Psoas muscle (tissue), 8 donors: ENCODE results near the gene HIRA. TPM values are rescaled to one million over a fixed set of nuclear protein-coding genes. Genes with fewer than 3 reads are reported as not detected.

ENCODE experiments used
- ATAC-seq, 4 donors: fragments of 200-7000 bp; cut with Tn5 transposase; one replicate each; pipeline ENCODE4 v1.9.1; 2020; ENCODE audit warnings: moderate library complexity in 3 of 4, mild to moderate bottlenecking in 2 of 4
- DNase-seq, 2 donors: peaks; one replicate each; pipeline ENCODE4 v3.0.0-alpha.2; 2020
- H3K27ac ChIP-seq: fragments of 200-600 bp; one replicate; pipeline ENCODE4 v1.8.0; 2022
- H3K27me3 ChIP-seq, 3 donors: fragments of 200-600 bp in 1 of 3; one replicate each; pipeline versions ENCODE4 v1.6.1 to v1.8.0; 2013 to 2022; ENCODE audit warnings: low read length in 2 of 3, mild to moderate bottlenecking in 2 of 3, moderate library complexity in 1 of 3; ENCODE audit not compliant: insufficient read depth in 3 of 3
- H3K36me3 ChIP-seq, 2 donors: fragments of 200-600 bp in 1 of 2; one replicate each; pipeline versions ENCODE4 v1.6.1 to v1.8.0; 2013 to 2022; ENCODE audit warnings: low read depth in 1 of 2, mild to moderate bottlenecking in 1 of 2, moderate library complexity in 1 of 2; ENCODE audit not compliant: insufficient read depth in 1 of 2
- H3K4me1 ChIP-seq: fragments of 200-600 bp; one replicate; pipeline ENCODE4 v1.8.0; 2022
- H3K4me3 ChIP-seq: fragments of 200-600 bp; one replicate; pipeline ENCODE4 v1.8.0; 2022; ENCODE audit warnings: mild to moderate bottlenecking
- H3K9me3 ChIP-seq: fragments of 200-600 bp; one replicate; pipeline ENCODE4 v1.8.0; 2022
- CTCF ChIP-seq: fragments of 200-600 bp; IDR thresholded peaks from one replicate; pipeline ENCODE4 v1.8.0; 2022; ENCODE audit warnings: antibody characterized with exemption
- WGBS, 3 donors: extraction: QIAGEN DNeasy Blood & Tissue Kit; methylation state at CpG; one replicate each; pipeline versions ENCODE4 v1.1.6 to v1.1.7; 2013; 5-methylcytosine and 5-hydroxymethylcytosine counted together
- intact Hi-C, 2 donors: fragments of 100-400 bp; cut with DNase I; formaldehyde crosslinking; loops; one replicate each; pipeline versions ENCODE4 v1.11.0 to v1.14.2; 2022
- polyA plus RNA-seq, 3 donors: library from polyadenylated mRNA; stranded (reverse); fragments of 200-250 nt; gene quantifications; one replicate each; pipeline ENCODE4 v1.2.3, GENCODE V29; 2013
- total RNA-seq, 4 donors: library from RNA; stranded (reverse); fragmentation: NEBNext Ultra II Directional in 2 of 4; extraction: Animal tissue kit (Norgen Biotek cat#: 25700) in 2 of 4; gene quantifications; one replicate each; pipeline versions ENCODE4 v1.2.1 to v1.2.4, GENCODE V29; 2021 to 2023
- donor health status: healthy with polysubstance abuse.
- donor health status: DM: no; HTN: no; CAD: no; lungs with moderate emphysema.
- donor health status: Bipolar disorder and iron deficiency.
- donor health status: healthy.
- donor health status: DM: yes; HTN: yes; CAD: no.
- donor health status: DM: no; HTN: no; CAD: no.
- donor health status: DM: no; HTN: no; CAD: no.
- donor health status: DM: yes; HTN: yes; CAD: no.

The HIRA gene
- total and polyA plus RNA-seq, 7 donors: 12.3 to 32.7 (median 17.2) TPM

- Histone ChIP-seq H3K9me3 (no peaks in the 10 kb centered on the region), H3K4me1 (no peaks in the 10 kb centered on the region), H3K27me3 (no peaks in the 10 kb centered on the region), H3K36me3 (peaks cover 24 to 100% of the 10 kb centered on the region in 2 donors), H3K4me3 (no peak overlapping the region), H3K27ac (no peak overlapping the region)
- TF ChIP-seq CTCF: no peak
- DNase-seq: no peak
- no peak for ATAC-seq
- intact Hi-C loops: no loop called here
- 87 to 92% (median 92%) methylated on average over 4 of the region's 4 CpGs for WGBS, 3 donors
These were observed 33.4 kb upstream of the HIRA start for GRCh38 chr22:19464975-19465374.

GRCh38 chr22:19464546-19464945, 33.0 kb upstream of the HIRA start:
- TF ChIP-seq CTCF: no peak
- no peak for ATAC-seq
- Histone ChIP-seq H3K4me3 (no peak overlapping the region), H3K4me1 (no peaks in the 10 kb centered on the region), H3K36me3 (peaks cover 23 to 100% of the 10 kb centered on the region in 2 donors), H3K27ac (no peak overlapping the region), H3K9me3 (no peaks in the 10 kb centered on the region), H3K27me3 (no peaks in the 10 kb centered on the region)
- no peak for DNase-seq
- intact Hi-C loops: no loop called here
- WGBS, 3 donors: 71 to 91% (median 73%) methylated on average over 1 of the region's 1 CpG

- 54 to 72% (median 70%) methylated on average over 7 of the region's 7 CpGs for WGBS, 3 donors
- H3K9me3 ChIP-seq: no peaks in the 10 kb centered on the region
- H3K27ac ChIP-seq: no peak overlapping the region
- no peak overlapping the region for H3K4me3 ChIP-seq
- H3K4me1 ChIP-seq: no peaks in the 10 kb centered on the region
- peak in 3 of 4 donors; percentile 11 to 57 (median 41) for ATAC-seq
- H3K36me3 ChIP-seq: peaks cover 20 to 100% of the 10 kb centered on the region in 2 donors
- intact Hi-C loops: no loop called here
- H3K27me3 ChIP-seq: no peaks in the 10 kb centered on the region
- peak; percentile 36 to 82 for DNase-seq
- no peak for TF ChIP-seq CTCF
These were observed 32.2 kb upstream of the HIRA start for GRCh38 chr22:19463491-19464469.

GRCh38 chr22:19463008-19463407, 31.5 kb upstream of the HIRA start:
- H3K4me1 ChIP-seq: no peaks in the 10 kb centered on the region
- TF ChIP-seq CTCF: no peak
- H3K4me3 ChIP-seq: no peak overlapping the region
- WGBS, 3 donors: 98 to 100% (median 100%) methylated on average over 1 of the region's 1 CpG
- intact Hi-C loops: no loop called here
- DNase-seq (no peak), ATAC-seq (no peak)
- H3K27me3 ChIP-seq: no peaks in the 10 kb centered on the region
- H3K27ac ChIP-seq: no peak overlapping the region
- no peaks in the 10 kb centered on the region for H3K9me3 ChIP-seq
- peaks cover 20 to 100% of the 10 kb centered on the region in 2 donors for H3K36me3 ChIP-seq
